ENCODE measurements around the gene TBC1D5.

DNA sequence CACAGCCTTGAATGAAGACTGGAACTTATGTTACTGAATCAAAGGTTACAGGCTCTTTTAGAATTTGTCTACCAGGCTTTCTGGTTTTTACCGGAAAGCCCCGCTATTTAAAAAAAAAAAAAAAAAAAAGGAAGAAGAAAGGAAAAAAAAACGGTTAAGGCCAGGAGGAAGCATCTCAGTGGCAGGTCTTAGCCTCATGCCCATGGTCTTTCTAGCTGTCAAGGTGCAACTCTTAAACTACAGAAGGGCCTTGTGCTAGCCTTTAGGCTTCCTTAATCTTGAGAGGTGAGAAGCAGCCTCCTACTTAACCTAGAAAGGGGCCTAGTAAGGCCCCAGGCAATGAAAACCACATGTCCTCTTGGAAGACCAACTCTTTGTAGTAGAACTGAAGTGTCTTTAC lies 77.5 kb downstream of the TBC1D5 start:
- TF ChIP-seq, protein P1, sequence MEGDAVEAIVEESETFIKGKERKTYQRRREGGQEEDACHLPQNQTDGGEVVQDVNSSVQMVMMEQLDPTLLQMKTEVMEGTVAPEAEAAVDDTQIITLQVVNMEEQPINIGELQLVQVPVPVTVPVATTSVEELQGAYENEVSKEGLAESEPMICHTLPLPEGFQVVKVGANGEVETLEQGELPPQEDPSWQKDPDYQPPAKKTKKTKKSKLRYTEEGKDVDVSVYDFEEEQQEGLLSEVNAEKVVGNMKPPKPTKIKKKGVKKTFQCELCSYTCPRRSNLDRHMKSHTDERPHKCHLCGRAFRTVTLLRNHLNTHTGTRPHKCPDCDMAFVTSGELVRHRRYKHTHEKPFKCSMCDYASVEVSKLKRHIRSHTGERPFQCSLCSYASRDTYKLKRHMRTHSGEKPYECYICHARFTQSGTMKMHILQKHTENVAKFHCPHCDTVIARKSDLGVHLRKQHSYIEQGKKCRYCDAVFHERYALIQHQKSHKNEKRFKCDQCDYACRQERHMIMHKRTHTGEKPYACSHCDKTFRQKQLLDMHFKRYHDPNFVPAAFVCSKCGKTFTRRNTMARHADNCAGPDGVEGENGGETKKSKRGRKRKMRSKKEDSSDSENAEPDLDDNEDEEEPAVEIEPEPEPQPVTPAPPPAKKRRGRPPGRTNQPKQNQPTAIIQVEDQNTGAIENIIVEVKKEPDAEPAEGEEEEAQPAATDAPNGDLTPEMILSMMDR (IDR thresholded peaks at IDR 0.05): no peak
- TF ChIP-seq POLR2A (IDR thresholded peaks at IDR 0.05): no peak
